Measurements from ENCODE around the gene SESN1. TPM values are rescaled to one million over a fixed set of nuclear protein-coding genes. Genes with fewer than 3 reads are reported as not detected.
"Not testable (repeated sequence)": the region's sequence is repeated elsewhere in the genome, so short reads cannot be mapped to it uniquely, and the experiment has no call there.

SESN1 gene
- total and polyA plus RNA-seq, 9 of the 15 experiments (the other 6 are each of a cell fraction or from before 2014, with no cell fraction given), result 3.1 to 13.0 (median 7.4) TPM

- no peak overlapping the region for H2AFZ ChIP-seq (ENCODE audit: low read depth, low read length)
- no peak overlapping the region for H3K4me3 ChIP-seq
- no peak for FAIRE-seq
- H3K4me2 ChIP-seq (ENCODE audit: insufficient read depth, low read length), result no peak overlapping the region
- H3K36me3 ChIP-seq (ENCODE audit: control insufficient read depth, insufficient read depth, low read length), result peaks cover 17% of the 10 kb centered on the region
- ChIA-PET POLR2A (interaction anchor here (0.9 to 1.2 kb wide), 2 partner anchors 9 to 11 kb away, joined by 3 read pairs; no protein-coding TSS in a partner anchor), CTCF (ENCODE audit: low intra/inter-chr PET ratio) (no interaction called here)
- H3K9ac ChIP-seq (ENCODE audit: insufficient read depth in 1 of 2, low read depth in 2 of 2, low read length in 2 of 2), result no peak overlapping the region
- no peak for TF ChIP-seq RHOXF2B (CRISPR knock-in tag; conservative IDR thresholded peaks at IDR 0.05)
- no peak for TF ChIP-seq CCAR2 (IDR thresholded peaks at IDR 0.05; ENCODE audit: low read depth, low read length)
- TF ChIP-seq ZBTB5 (IDR thresholded peaks at IDR 0.05), result no peak
- TF ChIP-seq HOXB6 (CRISPR knock-in tag; IDR thresholded peaks at IDR 0.05; ENCODE audit: borderline replicate concordance), result no peak
- no peak for TF ChIP-seq JUNB (CRISPR knock-in tag; conservative IDR thresholded peaks at IDR 0.05)
- H3K79me2 ChIP-seq (ENCODE audit: control insufficient read depth, insufficient read depth, low read length), result no peaks in the 10 kb centered on the region
- H3K27ac ChIP-seq (ENCODE audit: extremely low read depth, low read depth, low read length), result no peak overlapping the region
- H3K9me3 ChIP-seq (replicated peaks; ENCODE audit: control insufficient read depth, insufficient read depth, low read depth, low read length), result no peaks in the 10 kb centered on the region
- no TSS peak for BruUV-seq (replicated peaks)
- H3K4me1 ChIP-seq (replicated peaks in 1 of 2; ENCODE audit: control insufficient read depth in 2 of 2, insufficient read depth in 2 of 2, low read length in 2 of 2), result no peaks in the 10 kb centered on the region
- ATAC-seq, result no peak
- no peaks in the 10 kb centered on the region for H3K27me3 ChIP-seq (ENCODE audit: control insufficient read depth in 2 of 2, insufficient read depth in 2 of 2, low read length in 2 of 2)
- in situ Hi-C loops (cut with MboI) (no loop called here), intact Hi-C loops (cut with micrococcal nuclease) (no loop called here)
- no peaks in the 10 kb centered on the region for H4K20me1 ChIP-seq (replicated peaks; ENCODE audit: control insufficient read depth, insufficient read depth, low read length)
- H3K9me1 ChIP-seq (ENCODE audit: control insufficient read depth, insufficient read depth, low read length), result no peaks in the 10 kb centered on the region
- DNase-seq (ENCODE audit: extremely low read depth in 1 of 4, low spot score in 3 of 4), result no peak
Observed at GRCh38 chr6:109143191-109143590, 48.5 kb upstream of the SESN1 start.

GRCh38 chr6:109142067-109142466, 47.4 kb upstream of the SESN1 start:
- H2AFZ ChIP-seq (ENCODE audit: low read depth, low read length); CTCF ChIA-PET (ENCODE audit: low intra/inter-chr PET ratio); H3K9me1 ChIP-seq (ENCODE audit: control insufficient read depth, insufficient read depth, low read length); H3K27ac ChIP-seq (ENCODE audit: extremely low read depth, low read depth, low read length); H3K27me3 ChIP-seq (ENCODE audit: control insufficient read depth in 2 of 2, insufficient read depth in 2 of 2, low read length in 2 of 2); H3K4me1 ChIP-seq (replicated peaks in 1 of 2; ENCODE audit: control insufficient read depth in 2 of 2, insufficient read depth in 2 of 2, low read length in 2 of 2); H3K79me2 ChIP-seq (ENCODE audit: control insufficient read depth, insufficient read depth, low read length); H3K4me3 ChIP-seq; H3K9me3 ChIP-seq (replicated peaks; ENCODE audit: control insufficient read depth, insufficient read depth, low read depth, low read length); in situ Hi-C loops (cut with MboI); ATAC-seq; H3K9ac ChIP-seq (ENCODE audit: insufficient read depth in 1 of 2, low read depth in 2 of 2, low read length in 2 of 2); H3K36me3 ChIP-seq (ENCODE audit: control insufficient read depth, insufficient read depth, low read length); H4K20me1 ChIP-seq (replicated peaks; ENCODE audit: control insufficient read depth, insufficient read depth, low read length); intact Hi-C loops (cut with micrococcal nuclease); DNase-seq (ENCODE audit: extremely low read depth in 1 of 4, low spot score in 3 of 4); FAIRE-seq; BruUV-seq (replicated peaks); H3K4me2 ChIP-seq (ENCODE audit: insufficient read depth, low read length): not testable (repeated sequence)
- POLR2A ChIA-PET, result interaction anchor here (0.6 to 1.2 kb wide), 3 partner anchors 12 to 323 kb away, joined by 3 read pairs; no protein-coding TSS in a partner anchor
- peak; percentile 94 for TF ChIP-seq ZNF146 (CRISPR knock-in tag; IDR thresholded peaks at IDR 0.05; ENCODE audit: unreplicated experiment)
- TF ChIP-seq RBM25 (IDR thresholded peaks at IDR 0.05; ENCODE audit: low read depth, low read length, severe bottlenecking), result peak; percentile 33
- TF ChIP-seq BCOR (IDR thresholded peaks at IDR 0.05), result peak; percentile 23; the same call in 1 of the 2 replicates
